ENCODE results near the gene SORCS3. TPM values are rescaled to one million over a fixed set of nuclear protein-coding genes. Genes with fewer than 3 reads are reported as not detected.

SORCS3 gene
- total RNA-seq, 1 donor from 2014 or later, result 0.26 TPM

DNA sequence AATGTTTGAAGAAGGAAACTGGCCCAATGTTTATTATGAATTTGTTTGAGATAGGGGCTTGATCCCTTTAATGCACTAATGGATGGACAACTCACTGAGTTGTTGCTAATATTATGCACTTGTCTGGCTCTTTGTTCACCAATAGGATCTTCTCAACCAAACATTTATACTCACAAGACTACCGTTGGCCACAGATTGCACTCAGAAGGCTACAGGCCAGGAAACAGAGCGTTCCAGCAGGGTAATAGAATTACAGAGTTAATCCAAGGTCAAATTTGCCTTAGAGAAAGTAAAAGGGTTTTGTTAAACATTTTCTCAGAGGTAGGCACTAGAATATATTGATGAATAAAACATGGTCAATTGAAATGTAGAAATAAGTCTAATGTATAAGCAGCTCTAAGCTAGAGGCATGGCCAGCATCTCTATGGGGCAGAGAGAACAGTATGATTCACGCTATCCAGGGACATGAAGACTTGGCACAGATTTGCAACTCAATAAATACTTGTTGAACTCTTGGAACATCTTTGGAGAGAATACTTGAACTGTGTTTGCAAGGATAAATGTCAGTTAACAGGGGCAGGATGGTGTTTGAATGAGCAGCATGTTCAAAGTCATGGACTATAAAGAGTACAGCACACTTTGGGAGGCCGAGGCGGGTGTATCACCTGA lies 606.9 kb downstream of the SORCS3 start:
- Mint-ChIP-seq H3K36me3 (no peaks in the 10 kb centered on the region), H3K4me1 (peaks cover 6% of the 10 kb centered on the region), H3K27ac (no peak overlapping the region), H3K9me3 (peaks cover 7% of the 10 kb centered on the region), H3K4me3 (no peak overlapping the region), H3K27me3 (ENCODE audit: insufficient read depth, low read depth) (peaks cover 4% of the 10 kb centered on the region)
- no peaks in the 10 kb centered on the region for H3K79me2 ChIP-seq (ENCODE audit: low read depth)
- H3K4me1 ChIP-seq, result no peaks in the 10 kb centered on the region
- no peaks in the 10 kb centered on the region for H3K36me3 ChIP-seq
- H3F3A ChIP-seq (ENCODE audit: low read depth), result no peaks in the 10 kb centered on the region
- no peaks in the 10 kb centered on the region for H3K9me3 ChIP-seq (ENCODE audit: low read depth)
- H3K9ac ChIP-seq, result no peak overlapping the region
- no peak for DNase-seq (ENCODE audit: low spot score)
- H3K4me3 ChIP-seq, result no peak overlapping the region
- H3K4me2 ChIP-seq, result no peak overlapping the region
- H3K27ac ChIP-seq, result no peak overlapping the region
- TF ChIP-seq EZH2phosphoT487 (IDR thresholded peaks at IDR 0.05) (no peak), EZH2 (IDR thresholded peaks at IDR 0.05) (no peak)
- TF ChIP-seq, protein P1, sequence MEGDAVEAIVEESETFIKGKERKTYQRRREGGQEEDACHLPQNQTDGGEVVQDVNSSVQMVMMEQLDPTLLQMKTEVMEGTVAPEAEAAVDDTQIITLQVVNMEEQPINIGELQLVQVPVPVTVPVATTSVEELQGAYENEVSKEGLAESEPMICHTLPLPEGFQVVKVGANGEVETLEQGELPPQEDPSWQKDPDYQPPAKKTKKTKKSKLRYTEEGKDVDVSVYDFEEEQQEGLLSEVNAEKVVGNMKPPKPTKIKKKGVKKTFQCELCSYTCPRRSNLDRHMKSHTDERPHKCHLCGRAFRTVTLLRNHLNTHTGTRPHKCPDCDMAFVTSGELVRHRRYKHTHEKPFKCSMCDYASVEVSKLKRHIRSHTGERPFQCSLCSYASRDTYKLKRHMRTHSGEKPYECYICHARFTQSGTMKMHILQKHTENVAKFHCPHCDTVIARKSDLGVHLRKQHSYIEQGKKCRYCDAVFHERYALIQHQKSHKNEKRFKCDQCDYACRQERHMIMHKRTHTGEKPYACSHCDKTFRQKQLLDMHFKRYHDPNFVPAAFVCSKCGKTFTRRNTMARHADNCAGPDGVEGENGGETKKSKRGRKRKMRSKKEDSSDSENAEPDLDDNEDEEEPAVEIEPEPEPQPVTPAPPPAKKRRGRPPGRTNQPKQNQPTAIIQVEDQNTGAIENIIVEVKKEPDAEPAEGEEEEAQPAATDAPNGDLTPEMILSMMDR (IDR thresholded peaks at IDR 0.05), result no peak
- H3K27me3 ChIP-seq, result no peaks in the 10 kb centered on the region
- H4K20me1 ChIP-seq (ENCODE audit: low read depth), result no peaks in the 10 kb centered on the region
- no peak overlapping the region for H2AFZ ChIP-seq (replicated peaks)

DNA sequence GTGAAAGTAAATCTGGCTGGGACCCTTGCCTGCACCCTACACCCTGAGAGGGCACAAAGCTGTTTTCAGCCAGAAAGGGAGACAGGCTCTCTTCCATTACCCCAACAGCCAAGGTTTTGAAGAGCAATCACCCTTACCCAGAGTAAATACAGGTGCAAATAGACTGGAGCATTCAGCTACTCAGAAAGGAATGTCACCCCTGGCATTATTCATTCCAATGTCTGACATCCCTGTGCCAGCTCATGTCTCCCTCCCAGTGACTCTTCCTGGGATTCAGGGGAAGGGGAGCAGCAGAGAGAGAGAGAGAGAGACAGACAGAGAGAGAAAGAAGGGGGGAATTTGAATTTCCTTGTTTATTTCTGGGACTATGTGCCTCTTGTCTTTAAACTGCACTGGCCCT lies 611.8 kb downstream of the SORCS3 start:
- no peaks in the 10 kb centered on the region for H3K9me3 ChIP-seq (ENCODE audit: low read depth)
- Mint-ChIP-seq H3K36me3 (no peaks in the 10 kb centered on the region), H3K27ac (no peak overlapping the region), H3K4me3 (no peak overlapping the region), H3K4me1 (no peaks in the 10 kb centered on the region), H3K27me3 (ENCODE audit: insufficient read depth, low read depth) (peaks cover 6% of the 10 kb centered on the region), H3K9me3 (peaks cover 6% of the 10 kb centered on the region)
- no peak for DNase-seq (ENCODE audit: low spot score)
- H3K4me3 ChIP-seq, result no peak overlapping the region
- H3K27ac ChIP-seq, result no peak overlapping the region
- H3K79me2 ChIP-seq (ENCODE audit: low read depth), result no peaks in the 10 kb centered on the region
- no peaks in the 10 kb centered on the region for H3K4me1 ChIP-seq
- no peaks in the 10 kb centered on the region for H4K20me1 ChIP-seq (ENCODE audit: low read depth)
- H3K4me2 ChIP-seq, result no peak overlapping the region
- no peaks in the 10 kb centered on the region for H3K27me3 ChIP-seq
- TF ChIP-seq EZH2phosphoT487 (IDR thresholded peaks at IDR 0.05) (no peak), EZH2 (IDR thresholded peaks at IDR 0.05) (no peak)
- TF ChIP-seq, protein P1 (IDR thresholded peaks at IDR 0.05), result no peak
- H3K9ac ChIP-seq, result no peak overlapping the region
- no peaks in the 10 kb centered on the region for H3F3A ChIP-seq (ENCODE audit: low read depth)
- H2AFZ ChIP-seq (replicated peaks), result no peak overlapping the region
- H3K36me3 ChIP-seq, result no peaks in the 10 kb centered on the region

DNA sequence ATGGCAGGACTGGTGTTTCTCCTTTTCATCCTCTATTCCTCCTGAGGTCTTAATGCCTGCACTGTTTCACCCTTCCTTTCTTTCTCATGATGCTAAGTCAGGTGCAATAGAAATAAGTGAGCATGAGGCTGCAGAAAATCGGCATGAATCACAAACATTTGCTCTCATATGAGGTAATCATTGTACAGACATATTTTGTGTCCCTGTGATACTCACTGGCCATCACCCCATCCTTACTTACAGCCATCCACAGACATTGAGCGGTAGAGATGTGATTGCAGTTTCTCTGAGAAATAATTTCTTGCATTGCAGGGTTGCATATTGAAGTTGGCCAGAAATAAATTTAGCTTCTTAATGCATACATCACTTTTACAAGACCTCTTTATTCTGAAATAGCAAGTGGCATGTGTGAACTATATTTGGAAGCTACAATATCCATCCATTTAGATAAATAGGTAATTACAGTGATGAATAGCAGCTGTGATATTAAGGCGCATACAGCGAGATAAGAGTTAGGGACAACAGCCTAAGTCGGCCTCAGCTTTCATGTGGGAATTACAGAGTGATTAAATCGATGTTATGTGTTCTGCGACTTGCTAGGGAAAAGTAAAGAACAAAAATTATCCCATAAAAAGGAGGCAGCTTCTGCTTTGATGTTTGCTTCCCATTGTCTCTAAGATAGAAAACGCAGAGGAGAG lies 612.6 kb downstream of the SORCS3 start:
- Mint-ChIP-seq H3K27ac (no peak overlapping the region), H3K4me1 (no peaks in the 10 kb centered on the region), H3K27me3 (ENCODE audit: insufficient read depth, low read depth) (peaks cover 6% of the 10 kb centered on the region), H3K9me3 (peaks cover 2% of the 10 kb centered on the region), H3K36me3 (no peaks in the 10 kb centered on the region), H3K4me3 (no peak overlapping the region)
- no peak overlapping the region for H3K27ac ChIP-seq
- no peak for DNase-seq (ENCODE audit: low spot score)
- no peaks in the 10 kb centered on the region for H3K79me2 ChIP-seq (ENCODE audit: low read depth)
- no peaks in the 10 kb centered on the region for H3K4me1 ChIP-seq
- H4K20me1 ChIP-seq (ENCODE audit: low read depth), result no peaks in the 10 kb centered on the region
- no peak for TF ChIP-seq EZH2phosphoT487 (IDR thresholded peaks at IDR 0.05)
- TF ChIP-seq, protein P1 (IDR thresholded peaks at IDR 0.05), result no peak
- no peak for TF ChIP-seq EZH2 (IDR thresholded peaks at IDR 0.05)
- H3K9ac ChIP-seq, result no peak overlapping the region
- no peaks in the 10 kb centered on the region for H3F3A ChIP-seq (ENCODE audit: low read depth)
- no peak overlapping the region for H2AFZ ChIP-seq (replicated peaks)
- no peaks in the 10 kb centered on the region for H3K36me3 ChIP-seq
- H3K9me3 ChIP-seq (ENCODE audit: low read depth), result no peaks in the 10 kb centered on the region
- no peak overlapping the region for H3K4me3 ChIP-seq
- no peaks in the 10 kb centered on the region for H3K27me3 ChIP-seq
- H3K4me2 ChIP-seq, result no peak overlapping the region

Data from neural progenitor cell (in vitro differentiated cells).